PC-3 (cell line): ENCODE measurements around the gene DNAJB6. TPM values are rescaled to one million over a fixed set of nuclear protein-coding genes. Genes with fewer than 3 reads are reported as not detected.

Experiments
- ATAC-seq: fragments of 200-7000 bp; cut with Tn5 transposase; 2 replicates; pipeline ENCODE4 v1.9.1; 2020; ENCODE audit warnings: mild to moderate bottlenecking, moderate library complexity
- BruUV-seq: library from RNA; stranded (reverse); fragments of 400-500 nt; replicated peaks from 2 replicates; lab custom pipeline; 2021; lab: Mats Ljungman, UMichigan
- CTCF ChIA-PET: fragments of 300-600 bp; sonication (Branson Sonifier 250); formaldehyde crosslinking; loops from one replicate; lab custom pipeline; 2022; ENCODE audit warnings: antibody characterized with exemption; lab: Charles Lee
- POLR2A ChIA-PET: fragments of 300-600 bp; sonication (Branson Sonifier 250); formaldehyde crosslinking; loops from one replicate; lab custom pipeline; 2022; ENCODE audit warnings: antibody characterized with exemption; ENCODE audit not compliant: unreplicated experiment; lab: Charles Lee
- DNase-seq: peaks from one replicate; pipeline ENCODE4 v3.0.0-alpha.2; 2015
- H2AFZ ChIP-seq: fragments of 300-600 bp; sonication (generic); 2 replicates; pipeline ENCODE4 v1.6.0; 2016; ENCODE audit warnings: antibody characterized with exemption, low read length
- H3F3A ChIP-seq: fragments of 300-600 bp; sonication (generic); one replicate; pipeline ENCODE4 v1.6.0; 2017; ENCODE audit warnings: antibody characterized with exemption, low read length, control low read depth, mild to moderate bottlenecking; ENCODE audit not compliant: unreplicated experiment
- H3K27ac ChIP-seq: fragments of 300-600 bp; sonication (generic); 2 replicates; pipeline ENCODE4 v1.5.1; 2016; ENCODE audit warnings: mild to moderate bottlenecking, low read length
- H3K27me3 ChIP-seq: fragments of 300-600 bp; sonication (generic); 2 replicates; pipeline ENCODE4 v1.6.1; 2016; ENCODE audit warnings: low read length, mixed read lengths
- H3K36me3 ChIP-seq: fragments of 300-600 bp; sonication (generic); 2 replicates; pipeline ENCODE4 v1.6.1; 2016; ENCODE audit warnings: low read depth, mixed run types, low read length, mixed read lengths
- H3K4me1 ChIP-seq: fragments of 300-600 bp; sonication (generic); 2 replicates; pipeline ENCODE4 v1.5.1; 2016; ENCODE audit warnings: low read length; ENCODE audit not compliant: insufficient read depth
- H3K4me2 ChIP-seq: fragments of 300-600 bp; sonication (generic); 2 replicates; pipeline ENCODE4 v1.6.0; 2016; ENCODE audit warnings: low read length
- H3K4me3 ChIP-seq: fragments of 300-600 bp; sonication (generic); 2 replicates; pipeline ENCODE4 v1.5.1; 2016; ENCODE audit warnings: mild to moderate bottlenecking, low read length, mixed read lengths
- H3K79me2 ChIP-seq: fragments of 300-600 bp; sonication (generic); 2 replicates; pipeline ENCODE4 v1.6.1; 2017; ENCODE audit warnings: low read length, mixed read lengths
- H3K9ac ChIP-seq: fragments of 300-600 bp; sonication (generic); 2 replicates; pipeline ENCODE4 v1.6.0; 2016; ENCODE audit warnings: mild to moderate bottlenecking, low read length
- H3K9me2 ChIP-seq: fragments of 300-600 bp; sonication (generic); replicated peaks from 2 replicates; pipeline ENCODE4 v1.6.1; 2016; ENCODE audit warnings: mixed run types, low read length, mixed read lengths
- H3K9me3 ChIP-seq: fragments of 300-600 bp; sonication (generic); 2 replicates; pipeline ENCODE4 v1.6.1; 2016; ENCODE audit warnings: low read length, mixed read lengths
- H4K20me1 ChIP-seq: fragments of 300-600 bp; sonication (generic); 2 replicates; pipeline ENCODE4 v1.6.1; 2016; ENCODE audit warnings: low read length, mixed read lengths
- EZH2 ChIP-seq: fragments of 300-600 bp; sonication (generic); IDR thresholded peaks from one replicate; pipeline ENCODE4 v1.6.1; 2017; ENCODE audit warnings: antibody characterized with exemption, mild to moderate bottlenecking, low read length; ENCODE audit not compliant: unreplicated experiment
- EZH2phosphoT487 ChIP-seq: fragments of 300-600 bp; sonication (generic); IDR thresholded peaks from 2 replicates; pipeline ENCODE4 v1.6.1; 2018; ENCODE audit warnings: mild to moderate bottlenecking, antibody characterized with exemption, low read length, borderline replicate concordance
- intact Hi-C: fragments of 100-400 bp; cut with micrococcal nuclease; formaldehyde crosslinking; loops from 2 replicates; pipeline ENCODE4 v1.9.0; 2023
- total RNA-seq: library from RNA; depleted of rRNA; stranded (reverse); fragments of >200 nt; gene quantifications from 2 replicates; pipeline ENCODE4 v1.2.3, GENCODE V29; 2014
- TF ChIP-seq, protein P1 (sequence below): fragments of 300-600 bp; sonication (generic); conservative IDR thresholded peaks from 2 replicates; pipeline ENCODE4 v1.5.1; 2017; ENCODE audit warnings: antibody characterized with exemption, low read depth, mild to moderate bottlenecking, low read length

DNAJB6 gene
- total RNA-seq, 1 experiment from 2014 or later = 151 TPM

DNA sequence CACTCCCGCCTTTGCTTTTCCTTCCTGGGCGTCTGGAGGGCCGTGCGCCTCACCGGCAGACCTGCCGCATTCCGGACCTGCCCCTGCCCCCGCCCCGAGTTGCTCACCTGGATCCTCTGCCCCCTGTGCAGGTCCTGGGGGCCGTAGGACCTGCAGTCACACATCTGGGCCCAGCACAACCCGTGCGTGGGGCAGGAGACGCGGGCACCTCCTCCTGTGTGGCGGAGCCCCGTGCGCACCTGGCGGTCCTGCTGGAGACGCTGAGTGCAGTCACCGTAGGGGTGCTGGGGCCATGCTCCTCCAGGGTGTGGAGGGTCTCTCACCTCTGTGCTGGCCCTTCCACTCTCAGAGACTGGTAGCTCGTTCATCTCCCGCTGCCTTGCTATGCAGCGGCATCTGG lies 85.5 kb downstream of the DNAJB6 start:
- no peaks in the 10 kb centered on the region for H3K27me3 ChIP-seq
- H4K20me1 ChIP-seq = no peaks in the 10 kb centered on the region
- no peak overlapping the region for H2AFZ ChIP-seq
- no peaks in the 10 kb centered on the region for H3F3A ChIP-seq
- intact Hi-C loops = no loop called here
- H3K4me3 ChIP-seq = no peak overlapping the region
- no peaks in the 10 kb centered on the region for H3K36me3 ChIP-seq
- BruUV-seq = no TSS peak
- CTCF ChIA-PET = no interaction called here
- no peaks in the 10 kb centered on the region for H3K4me1 ChIP-seq
- H3K9ac ChIP-seq = no peak overlapping the region
- DNase-seq (no peak), ATAC-seq (no peak)
- H3K9me2 ChIP-seq = no peaks in the 10 kb centered on the region
- no peaks in the 10 kb centered on the region for H3K9me3 ChIP-seq
- POLR2A ChIA-PET = no interaction called here
- H3K27ac ChIP-seq = no peak overlapping the region
- no peak for TF ChIP-seq EZH2phosphoT487
- TF ChIP-seq, protein P1, sequence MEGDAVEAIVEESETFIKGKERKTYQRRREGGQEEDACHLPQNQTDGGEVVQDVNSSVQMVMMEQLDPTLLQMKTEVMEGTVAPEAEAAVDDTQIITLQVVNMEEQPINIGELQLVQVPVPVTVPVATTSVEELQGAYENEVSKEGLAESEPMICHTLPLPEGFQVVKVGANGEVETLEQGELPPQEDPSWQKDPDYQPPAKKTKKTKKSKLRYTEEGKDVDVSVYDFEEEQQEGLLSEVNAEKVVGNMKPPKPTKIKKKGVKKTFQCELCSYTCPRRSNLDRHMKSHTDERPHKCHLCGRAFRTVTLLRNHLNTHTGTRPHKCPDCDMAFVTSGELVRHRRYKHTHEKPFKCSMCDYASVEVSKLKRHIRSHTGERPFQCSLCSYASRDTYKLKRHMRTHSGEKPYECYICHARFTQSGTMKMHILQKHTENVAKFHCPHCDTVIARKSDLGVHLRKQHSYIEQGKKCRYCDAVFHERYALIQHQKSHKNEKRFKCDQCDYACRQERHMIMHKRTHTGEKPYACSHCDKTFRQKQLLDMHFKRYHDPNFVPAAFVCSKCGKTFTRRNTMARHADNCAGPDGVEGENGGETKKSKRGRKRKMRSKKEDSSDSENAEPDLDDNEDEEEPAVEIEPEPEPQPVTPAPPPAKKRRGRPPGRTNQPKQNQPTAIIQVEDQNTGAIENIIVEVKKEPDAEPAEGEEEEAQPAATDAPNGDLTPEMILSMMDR = no peak
- no peak for TF ChIP-seq EZH2
- no peaks in the 10 kb centered on the region for H3K79me2 ChIP-seq
- no peak overlapping the region for H3K4me2 ChIP-seq

DNA sequence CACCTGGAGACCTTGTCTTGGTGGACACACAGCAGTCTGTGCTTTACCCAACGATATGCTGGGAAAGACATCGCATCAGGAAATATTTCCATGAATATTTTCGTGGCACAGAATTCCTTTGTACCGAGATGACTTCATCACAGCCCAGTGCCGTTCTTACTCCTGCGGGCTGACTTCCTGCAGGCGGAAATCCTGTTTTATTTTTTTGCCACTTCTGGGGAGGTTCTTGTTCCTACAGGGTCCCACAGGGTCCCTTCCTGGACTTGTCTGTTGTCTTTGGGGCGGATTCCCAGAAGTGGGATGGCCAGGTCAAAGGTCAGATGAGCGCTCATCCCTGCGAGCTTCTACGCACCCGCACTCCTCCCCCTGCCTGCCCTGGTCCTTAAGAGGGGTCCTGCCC lies 86.5 kb downstream of the DNAJB6 start:
- no peaks in the 10 kb centered on the region for H3K9me2 ChIP-seq
- CTCF ChIA-PET = no interaction called here
- POLR2A ChIA-PET = no interaction called here

DNA sequence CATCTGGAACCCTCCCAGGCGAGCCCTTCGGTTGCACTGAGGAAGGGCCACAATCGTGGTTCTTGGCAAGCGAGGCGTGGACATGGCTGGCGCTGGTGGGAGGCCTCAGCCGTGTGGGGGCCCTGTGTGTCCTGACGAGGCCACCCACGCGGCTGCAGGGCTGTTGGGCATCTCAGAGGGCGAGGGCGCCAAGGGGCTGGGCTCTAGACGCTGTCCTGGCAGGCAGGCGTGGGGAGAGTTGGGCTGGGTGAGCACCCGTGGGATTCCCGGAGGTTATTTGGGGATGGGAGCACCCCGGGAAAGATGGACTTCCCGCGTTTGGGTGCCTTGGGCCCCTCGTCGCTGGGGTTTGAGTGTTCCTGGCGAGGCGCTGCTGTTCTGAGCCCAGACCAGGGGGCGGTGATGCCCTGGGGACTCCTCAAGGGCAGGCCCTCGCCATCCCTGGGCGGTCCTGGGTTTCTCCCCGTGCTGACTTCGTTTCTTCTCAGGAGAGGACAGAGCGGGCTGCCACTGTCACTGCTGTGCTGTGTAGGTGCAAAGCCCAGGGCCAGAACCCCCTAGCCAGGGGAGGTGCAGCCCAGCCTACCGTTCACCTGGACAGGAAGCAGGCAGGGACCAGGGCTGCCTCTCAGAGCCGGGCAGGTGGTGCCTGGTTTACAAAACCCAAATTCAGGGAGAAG lies 87.2 kb downstream of the DNAJB6 start:
- H3K27me3 ChIP-seq = no peaks in the 10 kb centered on the region
- no peak overlapping the region for H3K9ac ChIP-seq
- H3K36me3 ChIP-seq = no peaks in the 10 kb centered on the region
- TF ChIP-seq EZH2phosphoT487 = no peak
- H3K9me2 ChIP-seq = no peaks in the 10 kb centered on the region
- no peak for ATAC-seq
- no peak overlapping the region for H3K27ac ChIP-seq
- no peak overlapping the region for H3K4me2 ChIP-seq
- H3K4me3 ChIP-seq = no peak overlapping the region
- CTCF ChIA-PET = no interaction called here
- no peaks in the 10 kb centered on the region for H3K9me3 ChIP-seq
- H3K4me1 ChIP-seq = no peaks in the 10 kb centered on the region
- H2AFZ ChIP-seq = no peak overlapping the region
- no peaks in the 10 kb centered on the region for H3K79me2 ChIP-seq
- no peaks in the 10 kb centered on the region for H4K20me1 ChIP-seq
- DNase-seq = no peak
- BruUV-seq = no TSS peak
- no peaks in the 10 kb centered on the region for H3F3A ChIP-seq
- intact Hi-C loops = no loop called here
- POLR2A ChIA-PET = no interaction called here

More for the DNA sequence above, 86.5 kb downstream of the DNAJB6 start:
- Histone ChIP-seq H3K27ac (no peak overlapping the region), H3K4me3 (no peak overlapping the region), H3F3A (no peaks in the 10 kb centered on the region), H3K36me3 (no peaks in the 10 kb centered on the region), H3K9ac (no peak overlapping the region), H3K4me2 (no peak overlapping the region), H3K9me3 (no peaks in the 10 kb centered on the region), H3K27me3 (no peaks in the 10 kb centered on the region), H2AFZ (no peak overlapping the region), H3K79me2 (no peaks in the 10 kb centered on the region), H4K20me1 (no peaks in the 10 kb centered on the region), H3K4me1 (no peaks in the 10 kb centered on the region)
- ATAC-seq (no peak), DNase-seq (no peak)
- BruUV-seq = no TSS peak
- intact Hi-C loops = no loop called here
- no peak for TF ChIP-seq EZH2phosphoT487
- TF ChIP-seq, protein P1 = no peak
- no peak for TF ChIP-seq EZH2
